Lower leg skin (tissue), 4 donors: Measurements from ENCODE around the gene DLX4. TPM values are rescaled to one million over a fixed set of nuclear protein-coding genes. Genes with fewer than 3 reads are reported as not detected.

Experiments
- DNase-seq, 2 donors: peaks; one replicate each; pipeline ENCODE4 v3.0.0-alpha.2; 2019; ENCODE audit warnings: low spot score in 2 of 2
- H3K4me3 ChIP-seq: fragments of 200-600 bp; sonication (generic); 2 replicates; pipeline ENCODE4 v1.5.1; 2017; ENCODE audit warnings: mild to moderate bottlenecking, low read depth; ENCODE audit not compliant: poor library complexity, severe bottlenecking
- POLR2A ChIP-seq, 2 donors: fragments of 450-650 bp; IDR thresholded peaks; one replicate each; pipeline ENCODE4 v1.6.1; 2016 to 2017; ENCODE audit warnings: antibody characterized with exemption in 2 of 2, mild to moderate bottlenecking in 1 of 2, moderate library complexity in 1 of 2
- WGBS, 2 donors: methylation state at CpG; one replicate each; pipeline ENCODE4 v1.1.5; 2018; 5-methylcytosine and 5-hydroxymethylcytosine counted together
- intact Hi-C: fragments of 100-400 bp; cut with DNase I; formaldehyde crosslinking; loops from one replicate; pipeline ENCODE4 v1.15.0; 2023; ENCODE audit warnings: low total_unique reads
- total RNA-seq, 4 donors: library from RNA; depleted of rRNA; stranded (reverse); fragments of >200 nt; gene quantifications; one replicate each; pipeline ENCODE4 v1.1.0, GENCODE V29; 2016
- TF ChIP-seq, protein P1 (sequence below), 3 donors: fragments of 450-650 bp; IDR thresholded peaks; one replicate each; pipeline ENCODE4 v1.5.1; 2016; ENCODE audit warnings: antibody characterized with exemption in 3 of 3, mild to moderate bottlenecking in 3 of 3, moderate library complexity in 2 of 3

Gene DLX4
- 1 to 10 TPM; 1.9 to 3.3 (median 2.5) TPM for total RNA-seq

GRCh38 chr17:49969134-49969759, at the start of gene DLX4:
Gene DLX4, plus strand, starts transcription at chr17:49969190. Its CDS starts 279 bp downstream, at chr17:49969469.
- 4 to 7% methylated on average over 35 to 39 of the region's 45 CpGs for whole genome bisulfite sequencing, 2 donors
- DNase-seq: peak in 1 of 2 donors; percentile 91

DNA sequence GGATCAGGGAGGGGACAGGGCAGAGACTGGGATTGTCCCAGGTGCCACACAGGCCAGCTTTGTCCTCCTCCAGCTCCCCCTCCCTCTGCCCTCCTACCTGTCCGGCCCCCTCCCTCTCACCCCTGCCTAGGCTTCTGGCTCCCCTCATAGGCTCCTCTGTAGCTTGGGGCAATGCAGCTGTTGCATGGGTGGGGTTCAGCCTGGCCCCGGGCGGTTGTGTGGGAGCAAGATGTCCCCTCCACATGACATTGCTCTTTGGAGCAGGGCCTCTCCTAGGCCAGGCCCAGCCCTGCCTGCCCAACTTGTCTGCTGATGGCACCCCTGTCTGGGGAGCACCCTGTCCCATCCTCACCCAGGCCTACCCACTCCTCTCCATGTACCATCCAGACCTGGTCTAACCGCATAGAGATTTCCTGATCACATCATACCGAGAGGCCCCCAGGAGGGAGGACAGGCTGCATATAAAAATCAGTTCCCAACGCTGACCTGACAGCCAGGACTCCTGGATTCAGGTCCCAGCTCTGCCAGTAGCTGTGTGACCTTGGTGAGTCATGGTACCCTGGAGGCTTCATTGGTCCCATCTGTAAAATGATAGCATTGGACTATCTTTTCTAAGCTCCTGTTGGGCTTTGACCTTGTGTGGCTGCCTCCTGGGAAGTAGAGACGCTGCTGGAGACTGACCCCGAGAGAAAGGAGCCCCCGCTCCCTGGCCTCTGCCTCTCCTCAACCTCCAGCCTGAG, 48.8 kb upstream of the DLX4 start:
- DNase-seq: no peak
- H3K4me3 ChIP-seq: no peak overlapping the region
- 75 to 87% methylated on average over 9 of the region's 9 CpGs for WGBS, 2 donors
- intact Hi-C loops: no loop called here
- TF ChIP-seq, protein P1, sequence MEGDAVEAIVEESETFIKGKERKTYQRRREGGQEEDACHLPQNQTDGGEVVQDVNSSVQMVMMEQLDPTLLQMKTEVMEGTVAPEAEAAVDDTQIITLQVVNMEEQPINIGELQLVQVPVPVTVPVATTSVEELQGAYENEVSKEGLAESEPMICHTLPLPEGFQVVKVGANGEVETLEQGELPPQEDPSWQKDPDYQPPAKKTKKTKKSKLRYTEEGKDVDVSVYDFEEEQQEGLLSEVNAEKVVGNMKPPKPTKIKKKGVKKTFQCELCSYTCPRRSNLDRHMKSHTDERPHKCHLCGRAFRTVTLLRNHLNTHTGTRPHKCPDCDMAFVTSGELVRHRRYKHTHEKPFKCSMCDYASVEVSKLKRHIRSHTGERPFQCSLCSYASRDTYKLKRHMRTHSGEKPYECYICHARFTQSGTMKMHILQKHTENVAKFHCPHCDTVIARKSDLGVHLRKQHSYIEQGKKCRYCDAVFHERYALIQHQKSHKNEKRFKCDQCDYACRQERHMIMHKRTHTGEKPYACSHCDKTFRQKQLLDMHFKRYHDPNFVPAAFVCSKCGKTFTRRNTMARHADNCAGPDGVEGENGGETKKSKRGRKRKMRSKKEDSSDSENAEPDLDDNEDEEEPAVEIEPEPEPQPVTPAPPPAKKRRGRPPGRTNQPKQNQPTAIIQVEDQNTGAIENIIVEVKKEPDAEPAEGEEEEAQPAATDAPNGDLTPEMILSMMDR (IDR thresholded peaks at IDR 0.05): no peak
- TF ChIP-seq POLR2A (IDR thresholded peaks at IDR 0.05): no peak

More at GRCh38 chr17:49969134-49969759, at the start of gene DLX4:
- intact Hi-C loops: no loop called here
- H3K4me3 ChIP-seq: peak within 1 kb of the TSS; percentile 26
- TF ChIP-seq, protein P1 (IDR thresholded peaks at IDR 0.05): no peak
- no peak for TF ChIP-seq POLR2A (IDR thresholded peaks at IDR 0.05)

GRCh38 chr17:49922095-49922494, 46.9 kb upstream of the DLX4 start:
- intact Hi-C loops: no loop called here
- H3K4me3 ChIP-seq: no peak overlapping the region
- TF ChIP-seq POLR2A (IDR thresholded peaks at IDR 0.05): no peak
- TF ChIP-seq, protein P1 (IDR thresholded peaks at IDR 0.05): no peak
- no peak for DNase-seq
- WGBS, 2 donors: 79 to 92% methylated on average over 4 of the region's 4 CpGs

GRCh38 chr17:49924116-49924515, 44.9 kb upstream of the DLX4 start:
- no peak for TF ChIP-seq POLR2A (IDR thresholded peaks at IDR 0.05)
- TF ChIP-seq, protein P1 (IDR thresholded peaks at IDR 0.05): no peak
- no peak for DNase-seq
- H3K4me3 ChIP-seq: no peak overlapping the region
- WGBS, 2 donors: 70 to 72% methylated on average over 14 of the region's 14 CpGs
- intact Hi-C loops: no loop called here

DNA sequence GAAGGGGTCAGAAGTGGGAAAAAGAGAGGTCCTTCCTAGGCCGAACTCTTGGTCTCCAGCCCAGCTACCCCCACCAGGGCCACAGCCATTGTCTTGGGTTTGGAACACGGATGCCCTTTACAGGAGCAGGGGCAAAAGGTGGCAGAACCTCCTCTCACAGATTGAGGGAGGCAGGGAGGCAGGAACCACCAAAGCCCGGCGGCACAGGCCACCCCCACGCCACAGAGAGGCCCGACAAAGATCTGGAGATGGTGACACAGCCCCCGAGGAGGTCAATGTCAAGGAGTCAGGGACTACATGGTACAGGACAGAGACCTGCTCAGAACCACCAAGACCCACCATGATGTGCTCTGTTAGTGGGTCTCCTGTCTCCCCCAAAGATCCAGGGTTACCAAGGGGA, 44.4 kb upstream of the DLX4 start:
- intact Hi-C loops: no loop called here
- no peak for DNase-seq
- no peak overlapping the region for H3K4me3 ChIP-seq
- 86 to 94% methylated on average over 7 of the region's 7 CpGs for WGBS, 2 donors
- no peak for TF ChIP-seq POLR2A (IDR thresholded peaks at IDR 0.05)
- TF ChIP-seq, protein P1 (IDR thresholded peaks at IDR 0.05): no peak
